Keratinocyte (primary cell): ENCODE data around the gene ALG14.

Source experiments
- EZH2 ChIP-seq: IDR thresholded peaks from one replicate; pipeline ENCODE4 v1.6.1; 2012; ENCODE audit warnings: inconsistent platforms, mild to moderate bottlenecking, low read length, moderate library complexity
- TF ChIP-seq, protein P1 (sequence below), 3 experiments: IDR thresholded peaks in 1 of 3; conservative IDR thresholded peaks in 1 of 3; optimal IDR thresholded peaks in 1 of 3; 2 replicates in 2 of 3; 3 replicates in 1 of 3; pipeline versions ENCODE3 to v1.5.1; 2011; ENCODE audit warnings: low read length in 3 of 3, mild to moderate bottlenecking in 3 of 3, moderate library complexity in 2 of 3, control low read depth in 1 of 3, inconsistent platforms in 1 of 3; ENCODE audit not compliant: insufficient read depth in 2 of 3; ENCODE audit errors: extremely low read depth in 1 of 3

DNA sequence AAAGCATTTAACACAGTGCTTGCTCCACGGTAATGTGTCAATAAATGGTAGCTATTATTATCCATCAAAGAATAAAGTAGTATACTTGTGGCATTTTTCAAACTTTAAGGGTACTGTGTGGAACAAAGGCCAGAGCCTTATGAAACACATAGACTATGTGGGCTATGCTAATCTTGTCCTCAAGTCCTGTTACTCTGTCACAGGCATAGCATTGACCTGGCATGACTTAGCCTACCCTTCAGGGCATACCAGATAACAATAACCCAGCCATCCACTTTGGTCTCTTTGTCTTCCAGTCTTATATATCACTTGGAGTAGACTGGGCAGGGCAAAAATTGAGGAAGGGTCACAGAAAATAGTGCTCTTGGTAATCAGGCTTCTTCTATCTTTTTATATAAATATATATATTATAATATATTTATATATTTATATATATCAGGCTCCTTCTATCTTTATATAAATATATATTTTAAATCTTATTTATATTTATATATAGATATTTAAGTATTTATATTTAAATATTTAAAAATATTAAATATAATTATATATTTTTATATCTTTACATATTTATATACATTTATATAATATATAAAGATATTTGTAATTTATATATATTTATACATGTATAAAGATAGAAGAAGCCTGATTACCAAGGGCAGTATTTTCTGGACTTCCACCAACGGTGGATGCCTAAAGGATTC lies 79.7 kb downstream of the ALG14 start:
- no peak for TF ChIP-seq EZH2
- TF ChIP-seq, protein P1, sequence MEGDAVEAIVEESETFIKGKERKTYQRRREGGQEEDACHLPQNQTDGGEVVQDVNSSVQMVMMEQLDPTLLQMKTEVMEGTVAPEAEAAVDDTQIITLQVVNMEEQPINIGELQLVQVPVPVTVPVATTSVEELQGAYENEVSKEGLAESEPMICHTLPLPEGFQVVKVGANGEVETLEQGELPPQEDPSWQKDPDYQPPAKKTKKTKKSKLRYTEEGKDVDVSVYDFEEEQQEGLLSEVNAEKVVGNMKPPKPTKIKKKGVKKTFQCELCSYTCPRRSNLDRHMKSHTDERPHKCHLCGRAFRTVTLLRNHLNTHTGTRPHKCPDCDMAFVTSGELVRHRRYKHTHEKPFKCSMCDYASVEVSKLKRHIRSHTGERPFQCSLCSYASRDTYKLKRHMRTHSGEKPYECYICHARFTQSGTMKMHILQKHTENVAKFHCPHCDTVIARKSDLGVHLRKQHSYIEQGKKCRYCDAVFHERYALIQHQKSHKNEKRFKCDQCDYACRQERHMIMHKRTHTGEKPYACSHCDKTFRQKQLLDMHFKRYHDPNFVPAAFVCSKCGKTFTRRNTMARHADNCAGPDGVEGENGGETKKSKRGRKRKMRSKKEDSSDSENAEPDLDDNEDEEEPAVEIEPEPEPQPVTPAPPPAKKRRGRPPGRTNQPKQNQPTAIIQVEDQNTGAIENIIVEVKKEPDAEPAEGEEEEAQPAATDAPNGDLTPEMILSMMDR (optimal IDR thresholded peaks at IDR 0.05 in 1 of 3, IDR thresholded peaks at IDR 0.05 in 1 of 3, conservative IDR thresholded peaks at IDR 0.05 in 1 of 3; ENCODE audit: extremely low read depth in 1 of 3, insufficient read depth in 2 of 3, low read length in 3 of 3): no peak
